Kidney (tissue), 14 donors: ENCODE results near the gene CCND1. TPM values are rescaled to one million over a fixed set of nuclear protein-coding genes. Genes with fewer than 3 reads are reported as not detected.
A peak's percentile ranks its signal among the peaks of the same experiment; 100 is the strongest.

ENCODE experiments used
- DNase-seq, 5 donors: peaks; one replicate each; pipeline ENCODE4 v3.0.0-alpha.2; 2013 to 2020
- FAIRE-seq: peaks from 2 replicates; lab custom pipeline; 2012; peaks lifted over from hg19 to GRCh38; lab: Jason Lieb, UNC
- H3K27ac ChIP-seq, 2 donors: one replicate each; pipeline ENCODE4 v1.7.0; 2013; ENCODE audit warnings: low read depth in 2 of 2, low read length in 2 of 2, inconsistent platforms in 1 of 2
- H3K27me3 ChIP-seq: one replicate; pipeline ENCODE4 v1.7.1; 2013; ENCODE audit warnings: low read length, inconsistent platforms; ENCODE audit not compliant: control insufficient read depth, insufficient read depth
- H3K36me3 ChIP-seq, 3 donors: one replicate each; pipeline versions ENCODE4 v1.7.0 to v1.7.1; 2013; ENCODE audit warnings: low read length in 3 of 3, control low read depth in 1 of 3, inconsistent platforms in 1 of 3; ENCODE audit not compliant: insufficient read depth in 3 of 3, control insufficient read depth in 2 of 3
- H3K4me1 ChIP-seq, 3 donors: one replicate each; pipeline versions ENCODE4 v1.7.0 to v1.7.1; 2013; ENCODE audit warnings: low read length in 3 of 3, inconsistent platforms in 1 of 3, low read depth in 1 of 3; ENCODE audit not compliant: control insufficient read depth in 2 of 3, insufficient read depth in 2 of 3
- H3K4me3 ChIP-seq, 3 donors: one replicate each; pipeline versions ENCODE4 v1.7.0 to v1.8.1; 2013; ENCODE audit warnings: low read length in 3 of 3, control low read depth in 1 of 3, inconsistent platforms in 1 of 3
- H3K9ac ChIP-seq, 3 donors: one replicate each; pipeline versions ENCODE4 v1.7.0 to v1.7.1; 2013; ENCODE audit warnings: low read length in 3 of 3, control low read depth in 1 of 3, inconsistent platforms in 1 of 3
- H3K9me3 ChIP-seq, 3 donors: one replicate each; pipeline versions ENCODE4 v1.7.0 to v1.7.1; 2013; ENCODE audit warnings: low read length in 3 of 3, control low read depth in 1 of 3, inconsistent platforms in 1 of 3; ENCODE audit not compliant: control insufficient read depth in 2 of 3, insufficient read depth in 1 of 3
- CTCF ChIP-seq: IDR thresholded peaks from 3 replicates; pipeline ENCODE4 v1.5.1; 2012; ENCODE audit warnings: mild to moderate bottlenecking, moderate library complexity, borderline replicate concordance; ENCODE audit not compliant: insufficient read depth; ENCODE audit errors: extremely low read depth
- intact Hi-C: fragments of 100-400 bp; cut with DNase I; formaldehyde crosslinking; loops from one replicate; pipeline ENCODE4 v1.11.1; 2022
- polyA plus RNA-seq: library from polyadenylated mRNA; stranded (reverse); fragments of 350-450 nt; fragmentation: Illumina TruSeq; extraction: RNeasy Lipid Tissue Mini Kit (QIAGEN cat#74804); gene quantifications from one replicate; pipeline ENCODE4 v1.2.3, GENCODE V29; 2014; ENCODE audit warnings: low read depth, low replicate concordance; ENCODE audit not compliant: insufficient read depth
- total RNA-seq: library from RNA; stranded (reverse); fragmentation: NEBNext Ultra II Directional; extraction: Animal tissue kit (Norgen Biotek cat#: 25700); gene quantifications from one replicate; pipeline ENCODE4 v1.2.1, GENCODE V29; 2021
- donor health status: control.
- donor health status: control.
- donor health status: control.
- donor health status: control.
- donor health status: control.
- donor health status: DM: yes; HTN: yes; CAD: no.
- donor health status: Normal renal cell carcinoma (clear cell type).

Gene CCND1
- total and polyA plus RNA-seq, 2 donors from 2014 or later: 37.6 to 142 TPM

DNA sequence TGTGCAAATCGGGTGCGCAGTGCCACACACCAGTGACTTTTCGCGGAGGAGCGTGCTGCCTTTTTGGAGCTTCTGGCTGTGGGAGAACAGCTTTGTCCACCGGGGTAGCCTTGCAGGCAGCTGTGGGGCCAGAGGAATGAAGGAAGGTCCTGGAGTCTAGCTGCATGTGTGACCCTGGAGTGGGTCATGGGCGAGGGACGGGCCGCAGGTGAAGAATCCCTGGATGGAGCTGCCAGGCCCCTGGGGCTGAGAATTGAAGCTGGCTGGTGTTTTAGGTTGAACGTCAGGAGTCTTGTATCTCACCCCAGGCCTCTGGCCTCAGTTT is 8.6 kb downstream of the CCND1 start:
- no peak overlapping the region for H3K9ac ChIP-seq
- peaks cover 0 to 5% (median 4%) of the 10 kb centered on the region in 3 donors for H3K4me1 ChIP-seq
- no peak for FAIRE-seq
- H3K36me3 ChIP-seq: peaks cover 0 to 50% (median 12%) of the 10 kb centered on the region in 3 donors
- no peak for TF ChIP-seq CTCF
- peak in 1 of 5 donors; percentile 41 for DNase-seq
- H3K4me3 ChIP-seq: no peak overlapping the region
- H3K9me3 ChIP-seq: no peaks in the 10 kb centered on the region
- H3K27ac ChIP-seq: no peak overlapping the region
- H3K27me3 ChIP-seq: no peaks in the 10 kb centered on the region
- intact Hi-C loops: loop anchor here (5.0 kb wide), 1 partner anchor 547 kb away; no protein-coding TSS in a partner anchor

- H3K27ac ChIP-seq: no peak overlapping the region
- peaks cover 0 to 46% (median 12%) of the 10 kb centered on the region in 3 donors for H3K36me3 ChIP-seq
- no peaks in the 10 kb centered on the region for H3K27me3 ChIP-seq
- no peak overlapping the region for H3K4me3 ChIP-seq
- no peak overlapping the region for H3K9ac ChIP-seq
- H3K9me3 ChIP-seq: no peaks in the 10 kb centered on the region
- FAIRE-seq: no peak
- intact Hi-C loops: no loop called here
- TF ChIP-seq CTCF: no peak
- peak in 2 of 5 donors; percentile 40 to 62 for DNase-seq
- peaks cover 0 to 2% (median 0%) of the 10 kb centered on the region in 3 donors for H3K4me1 ChIP-seq
These were observed 9.3 kb downstream of the CCND1 start for GRCh38 chr11:69650081-69650831.

GRCh38 chr11:69650832-69651344 is 9.9 kb downstream of the CCND1 start:
- H3K4me3 ChIP-seq: no peak overlapping the region
- peaks cover 0 to 39% (median 12%) of the 10 kb centered on the region in 3 donors for H3K36me3 ChIP-seq
- H3K27me3 ChIP-seq: no peaks in the 10 kb centered on the region
- intact Hi-C loops: no loop called here
- no peak for TF ChIP-seq CTCF
- no peak overlapping the region for H3K27ac ChIP-seq
- DNase-seq (peak in 1 of 5 donors; percentile 66), FAIRE-seq (no peak)
- no peaks in the 10 kb centered on the region for H3K9me3 ChIP-seq
- H3K9ac ChIP-seq: no peak overlapping the region
- no peaks in the 10 kb centered on the region for H3K4me1 ChIP-seq
